ENCODE data around the gene LXN.
A peak's percentile ranks its signal among the peaks of the same experiment; 100 is the strongest.

The LXN gene

GRCh38 chr3:158685159-158685558, 12.7 kb upstream of the LXN start:
- H3K4me3 ChIP-seq (ENCODE audit: insufficient read length, low read depth) = no peak overlapping the region
- peaks cover 28% of the 10 kb centered on the region for H3K36me3 ChIP-seq (ENCODE audit: insufficient read depth, insufficient read length, low read length)
- H3K9ac ChIP-seq (ENCODE audit: insufficient read length, low read depth) = no peak overlapping the region
- H3K9me3 ChIP-seq (ENCODE audit: insufficient read depth, low read length) = no peaks in the 10 kb centered on the region
- no peak for TF ChIP-seq SUZ12 (IDR thresholded peaks at IDR 0.05; ENCODE audit: extremely low read depth, insufficient read depth, insufficient read length)
- TF ChIP-seq ZNF274 (IDR thresholded peaks at IDR 0.05; ENCODE audit: low read depth, low read length) = no peak
- no peak for TF ChIP-seq YY1 (IDR thresholded peaks at IDR 0.05; ENCODE audit: insufficient read depth, insufficient read length)
- H3K27me3 ChIP-seq (ENCODE audit: insufficient read depth, insufficient read length) = no peaks in the 10 kb centered on the region
- DNase-seq (ENCODE audit: low read depth, low spot score) = no peak
- no peaks in the 10 kb centered on the region for H3K4me1 ChIP-seq (ENCODE audit: insufficient read depth, insufficient read length)

- Histone ChIP-seq H3K9me3 (ENCODE audit: insufficient read depth, low read length) (no peaks in the 10 kb centered on the region), H3K9ac (ENCODE audit: insufficient read length, low read depth) (no peak overlapping the region), H3K27me3 (ENCODE audit: insufficient read depth, insufficient read length) (no peaks in the 10 kb centered on the region), H3K36me3 (ENCODE audit: insufficient read depth, insufficient read length, low read length) (peaks cover 24% of the 10 kb centered on the region), H3K4me3 (ENCODE audit: insufficient read length, low read depth) (no peak overlapping the region), H3K4me1 (ENCODE audit: insufficient read depth, insufficient read length) (no peaks in the 10 kb centered on the region)
- no peak for DNase-seq (ENCODE audit: low read depth, low spot score)
- TF ChIP-seq YY1 (IDR thresholded peaks at IDR 0.05; ENCODE audit: insufficient read depth, insufficient read length) (no peak), SUZ12 (IDR thresholded peaks at IDR 0.05; ENCODE audit: extremely low read depth, insufficient read depth, insufficient read length) (no peak), ZNF274 (IDR thresholded peaks at IDR 0.05; ENCODE audit: low read depth, low read length) (no peak)
Measured at GRCh38 chr3:158683230-158683962, 10.9 kb upstream of the LXN start.

- no peaks in the 10 kb centered on the region for H3K4me1 ChIP-seq (ENCODE audit: insufficient read depth, insufficient read length)
Measured at GRCh38 chr3:158680861-158681260, 8.4 kb upstream of the LXN start.

DNA sequence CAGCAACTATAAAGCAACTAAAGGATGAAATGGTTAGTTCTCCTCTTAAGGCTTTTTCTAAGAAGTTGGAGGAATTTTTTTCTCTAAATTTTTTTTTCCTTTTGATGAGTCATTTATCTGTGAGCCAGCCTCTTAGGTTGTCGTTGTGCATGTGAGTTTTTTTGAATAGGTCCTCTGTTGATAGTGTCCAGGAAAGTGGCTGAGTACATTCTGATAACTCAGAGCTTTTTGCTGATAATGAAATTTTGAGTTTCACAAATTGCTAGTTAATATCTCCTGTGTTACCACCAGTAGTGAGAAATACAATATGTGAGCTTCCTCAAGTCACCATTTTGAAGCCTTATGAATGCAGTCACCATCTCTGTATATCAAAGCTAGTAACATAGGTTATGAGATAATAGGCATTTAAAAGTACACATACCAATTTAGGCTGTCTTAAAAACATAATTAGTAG, 7.1 kb upstream of the LXN start:
- Histone ChIP-seq H3K9ac (ENCODE audit: insufficient read length, low read depth) (no peak overlapping the region), H3K4me1 (ENCODE audit: insufficient read depth, insufficient read length) (no peaks in the 10 kb centered on the region), H3K27me3 (ENCODE audit: insufficient read depth, insufficient read length) (no peaks in the 10 kb centered on the region), H3K36me3 (ENCODE audit: insufficient read depth, insufficient read length, low read length) (peaks cover 24% of the 10 kb centered on the region), H3K4me3 (ENCODE audit: insufficient read length, low read depth) (no peak overlapping the region), H3K9me3 (ENCODE audit: insufficient read depth, low read length) (no peaks in the 10 kb centered on the region)
- DNase-seq (ENCODE audit: low read depth, low spot score) = no peak
- TF ChIP-seq SUZ12 (IDR thresholded peaks at IDR 0.05; ENCODE audit: extremely low read depth, insufficient read depth, insufficient read length) (no peak), ZNF274 (IDR thresholded peaks at IDR 0.05; ENCODE audit: low read depth, low read length) (no peak), YY1 (IDR thresholded peaks at IDR 0.05; ENCODE audit: insufficient read depth, insufficient read length) (no peak)

More at GRCh38 chr3:158680861-158681260, 8.4 kb upstream of the LXN start:
- Histone ChIP-seq H3K36me3 (ENCODE audit: insufficient read depth, insufficient read length, low read length) (peaks cover 33% of the 10 kb centered on the region), H3K9me3 (ENCODE audit: insufficient read depth, low read length) (no peaks in the 10 kb centered on the region), H3K4me3 (ENCODE audit: insufficient read length, low read depth) (no peak overlapping the region), H3K9ac (ENCODE audit: insufficient read length, low read depth) (no peak overlapping the region), H3K27me3 (ENCODE audit: insufficient read depth, insufficient read length) (no peaks in the 10 kb centered on the region)
- TF ChIP-seq ZNF274 (IDR thresholded peaks at IDR 0.05; ENCODE audit: low read depth, low read length) (no peak), YY1 (IDR thresholded peaks at IDR 0.05; ENCODE audit: insufficient read depth, insufficient read length) (no peak), SUZ12 (IDR thresholded peaks at IDR 0.05; ENCODE audit: extremely low read depth, insufficient read depth, insufficient read length) (no peak)
- no peak for DNase-seq (ENCODE audit: low read depth, low spot score)

DNA sequence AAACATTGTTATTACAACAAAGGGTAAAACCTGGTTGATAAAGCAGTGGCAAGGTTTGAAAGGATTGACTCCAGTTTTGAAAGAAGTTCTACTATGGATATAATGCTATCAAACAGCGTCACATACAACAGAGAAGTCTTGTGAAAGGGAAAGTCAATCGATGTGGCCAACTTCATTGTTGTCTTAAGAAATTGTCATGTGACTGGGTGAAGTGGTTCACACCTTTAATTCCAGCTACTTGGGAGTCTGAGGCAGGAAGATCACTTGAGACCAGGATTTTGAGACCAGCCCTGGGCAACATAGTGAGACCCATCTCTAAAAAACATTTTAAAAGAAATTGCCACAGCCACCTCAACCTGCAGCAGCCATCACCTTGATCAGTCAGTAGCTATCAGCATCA, 6.2 kb upstream of the LXN start:
- TF ChIP-seq YY1 (IDR thresholded peaks at IDR 0.05; ENCODE audit: insufficient read depth, insufficient read length) (no peak), ZNF274 (IDR thresholded peaks at IDR 0.05; ENCODE audit: low read depth, low read length) (no peak), SUZ12 (IDR thresholded peaks at IDR 0.05; ENCODE audit: extremely low read depth, insufficient read depth, insufficient read length) (no peak)
- no peak overlapping the region for H3K9ac ChIP-seq (ENCODE audit: insufficient read length, low read depth)
- H3K36me3 ChIP-seq (ENCODE audit: insufficient read depth, insufficient read length, low read length) = peaks cover 27% of the 10 kb centered on the region
- H3K9me3 ChIP-seq (ENCODE audit: insufficient read depth, low read length) = no peaks in the 10 kb centered on the region
- H3K4me3 ChIP-seq (ENCODE audit: insufficient read length, low read depth) = no peak overlapping the region
- H3K4me1 ChIP-seq (ENCODE audit: insufficient read depth, insufficient read length) = no peaks in the 10 kb centered on the region
- H3K27me3 ChIP-seq (ENCODE audit: insufficient read depth, insufficient read length) = no peaks in the 10 kb centered on the region
- DNase-seq (ENCODE audit: low read depth, low spot score) = no peak

GRCh38 chr3:158671821-158672214, 630 bp downstream of the LXN start:
- Histone ChIP-seq H3K27me3 (ENCODE audit: insufficient read depth, insufficient read length) (no peaks in the 10 kb centered on the region), H3K4me3 (ENCODE audit: insufficient read length, low read depth) (peak overlapping the region; percentile 65), H3K9ac (ENCODE audit: insufficient read length, low read depth) (peak overlapping the region; percentile 79), H3K4me1 (ENCODE audit: insufficient read depth, insufficient read length) (no peaks in the 10 kb centered on the region), H3K9me3 (ENCODE audit: insufficient read depth, low read length) (no peaks in the 10 kb centered on the region), H3K36me3 (ENCODE audit: insufficient read depth, insufficient read length, low read length) (peaks cover 46% of the 10 kb centered on the region)
- TF ChIP-seq ZNF274 (IDR thresholded peaks at IDR 0.05; ENCODE audit: low read depth, low read length) = no peak
- no peak for TF ChIP-seq SUZ12 (IDR thresholded peaks at IDR 0.05; ENCODE audit: extremely low read depth, insufficient read depth, insufficient read length)
- TF ChIP-seq YY1 (IDR thresholded peaks at IDR 0.05; ENCODE audit: insufficient read depth, insufficient read length) = no peak
- DNase-seq (ENCODE audit: low read depth, low spot score) = no peak

DNA sequence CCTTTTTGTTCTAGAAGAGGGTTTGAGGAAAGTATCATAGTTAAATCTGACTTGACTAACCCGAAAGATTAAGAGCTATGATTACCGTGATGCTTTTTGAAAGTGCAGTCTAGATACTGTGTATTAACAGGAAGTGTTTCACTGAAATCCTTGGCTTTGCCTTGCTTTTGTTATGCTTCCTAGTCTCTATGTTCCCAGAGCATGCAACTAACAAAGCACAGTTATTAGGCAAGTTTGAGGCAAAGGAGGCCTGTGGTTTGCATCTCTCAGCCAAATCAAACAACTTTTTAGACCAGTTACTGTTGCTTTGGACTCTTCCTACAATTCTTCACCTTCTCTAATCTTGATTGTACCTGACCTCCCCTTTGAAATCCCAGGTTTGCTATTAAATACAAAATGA, 3.9 kb downstream of the LXN start:
- no peak overlapping the region for H3K4me3 ChIP-seq (ENCODE audit: insufficient read length, low read depth)
- no peaks in the 10 kb centered on the region for H3K9me3 ChIP-seq (ENCODE audit: insufficient read depth, low read length)
- H3K4me1 ChIP-seq (ENCODE audit: insufficient read depth, insufficient read length) = no peaks in the 10 kb centered on the region
- TF ChIP-seq YY1 (IDR thresholded peaks at IDR 0.05; ENCODE audit: insufficient read depth, insufficient read length) = no peak
- no peak for TF ChIP-seq ZNF274 (IDR thresholded peaks at IDR 0.05; ENCODE audit: low read depth, low read length)
- no peak for TF ChIP-seq SUZ12 (IDR thresholded peaks at IDR 0.05; ENCODE audit: extremely low read depth, insufficient read depth, insufficient read length)
- peaks cover 67% of the 10 kb centered on the region for H3K36me3 ChIP-seq (ENCODE audit: insufficient read depth, insufficient read length, low read length)
- no peak overlapping the region for H3K9ac ChIP-seq (ENCODE audit: insufficient read length, low read depth)
- H3K27me3 ChIP-seq (ENCODE audit: insufficient read depth, insufficient read length) = no peaks in the 10 kb centered on the region
- DNase-seq (ENCODE audit: low read depth, low spot score) = no peak

All from NT2/D1 (cell line).